ENCODE results near the gene DYSF. TPM values are rescaled to one million over a fixed set of nuclear protein-coding genes. Genes with fewer than 3 reads are reported as not detected.

Gene DYSF
- total and polyA plus RNA-seq, 2 donors (not counting 3 experiments of a cell fraction or from before 2014, with no cell fraction given), result 50.9 to 152 TPM

- no peak for FAIRE-seq
- CTCF ChIA-PET, result interaction anchor here (0.8 to 2.2 kb wide), 6 partner anchors 12 to 182 kb away, joined by 3 to 12 read pairs (median 4); no protein-coding TSS in a partner anchor
- TF ChIP-seq POLR2A (IDR thresholded peaks at IDR 0.05; ENCODE audit: low read depth, low read length) (no peak), MAX (IDR thresholded peaks at IDR 0.05; ENCODE audit: insufficient read depth, insufficient read length) (no peak), FOS (IDR thresholded peaks at IDR 0.05; ENCODE audit: borderline replicate concordance, insufficient read depth, low read length) (no peak), MYC (IDR thresholded peaks at IDR 0.05; ENCODE audit: low read depth, low read length) (no peak), CTCF (IDR thresholded peaks at IDR 0.05; ENCODE audit: extremely low read depth in 1 of 2, insufficient read depth in 1 of 2, low read depth in 1 of 2, low read length in 2 of 2) (no peak), POLR2AphosphoS5 (IDR thresholded peaks at IDR 0.05; ENCODE audit: insufficient read depth, low read depth, low read length) (no peak), JUN (IDR thresholded peaks at IDR 0.05; ENCODE audit: borderline replicate concordance, insufficient read depth, insufficient read length, low read depth) (no peak), GATA2 (IDR thresholded peaks at IDR 0.05; ENCODE audit: insufficient read depth, insufficient read length, low read depth, low read length) (no peak), EZH2 (IDR thresholded peaks at IDR 0.05; ENCODE audit: borderline replicate concordance, low read depth, low read length, severe bottlenecking) (no peak)
- no peak overlapping the region for H3K4me2 ChIP-seq (ENCODE audit: insufficient read depth, low read length)
- H3K36me3 ChIP-seq (ENCODE audit: control insufficient read depth in 2 of 2, extremely low read depth in 1 of 2, insufficient read depth in 2 of 2, low read length in 2 of 2), result peaks cover 8 to 14% of the 10 kb centered on the region in 2 experiments
- no peak overlapping the region for H3K4me3 ChIP-seq (replicated peaks in 1 of 3; ENCODE audit: insufficient read depth in 1 of 3, low read depth in 1 of 3, low read length in 3 of 3)
- no peaks in the 10 kb centered on the region for H3K4me1 ChIP-seq (ENCODE audit: control insufficient read depth, extremely low read depth, insufficient read depth, low read length)
- no peaks in the 10 kb centered on the region for H4K20me1 ChIP-seq (replicated peaks; ENCODE audit: control insufficient read depth, extremely low read depth, insufficient read depth, low read length)
- H3K27me3 ChIP-seq (ENCODE audit: control insufficient read depth in 2 of 2, insufficient read depth in 2 of 2, low read length in 2 of 2), result no peaks in the 10 kb centered on the region
- DNase-seq (ENCODE audit: low read depth, low spot score), result no peak
- no peaks in the 10 kb centered on the region for H3K9me1 ChIP-seq (replicated peaks; ENCODE audit: control insufficient read depth, extremely low read depth, insufficient read depth, low read length)
- H2AFZ ChIP-seq (ENCODE audit: low read depth, low read length), result no peak overlapping the region
- no peaks in the 10 kb centered on the region for H3K9me3 ChIP-seq (replicated peaks; ENCODE audit: control insufficient read depth, insufficient read depth, low read length)
- no peak overlapping the region for H3K27ac ChIP-seq (ENCODE audit: insufficient read depth, low read depth, low read length)
- intact Hi-C loops (cut with micrococcal nuclease), result no loop called here
- dilution Hi-C loops (cut with MboI; ENCODE audit: extremely low pct_ligation_motif_present, low sequenced_read_pairs), result no loop called here
- no peak overlapping the region for H3K9ac ChIP-seq (replicated peaks; ENCODE audit: extremely low read depth, insufficient read depth, low read length)
- no peaks in the 10 kb centered on the region for H3K79me2 ChIP-seq (ENCODE audit: control insufficient read depth, insufficient read depth, low read length)
- POLR2A ChIA-PET, result interaction anchor here (1.4 kb wide), 1 partner anchor 21 kb away, joined by 3 read pairs; no protein-coding TSS in a partner anchor
- BruUV-seq (replicated peaks), result no TSS peak
Observed at GRCh38 chr2:71482055-71482454, 28.7 kb downstream of the DYSF start.

Data from endothelial cell of umbilical vein (primary cell).